ENCODE data around the gene CASKIN1.

- TF ChIP-seq EZH2phosphoT487 (IDR thresholded peaks at IDR 0.05; ENCODE audit: borderline replicate concordance): no peak
- TF ChIP-seq, protein P1, sequence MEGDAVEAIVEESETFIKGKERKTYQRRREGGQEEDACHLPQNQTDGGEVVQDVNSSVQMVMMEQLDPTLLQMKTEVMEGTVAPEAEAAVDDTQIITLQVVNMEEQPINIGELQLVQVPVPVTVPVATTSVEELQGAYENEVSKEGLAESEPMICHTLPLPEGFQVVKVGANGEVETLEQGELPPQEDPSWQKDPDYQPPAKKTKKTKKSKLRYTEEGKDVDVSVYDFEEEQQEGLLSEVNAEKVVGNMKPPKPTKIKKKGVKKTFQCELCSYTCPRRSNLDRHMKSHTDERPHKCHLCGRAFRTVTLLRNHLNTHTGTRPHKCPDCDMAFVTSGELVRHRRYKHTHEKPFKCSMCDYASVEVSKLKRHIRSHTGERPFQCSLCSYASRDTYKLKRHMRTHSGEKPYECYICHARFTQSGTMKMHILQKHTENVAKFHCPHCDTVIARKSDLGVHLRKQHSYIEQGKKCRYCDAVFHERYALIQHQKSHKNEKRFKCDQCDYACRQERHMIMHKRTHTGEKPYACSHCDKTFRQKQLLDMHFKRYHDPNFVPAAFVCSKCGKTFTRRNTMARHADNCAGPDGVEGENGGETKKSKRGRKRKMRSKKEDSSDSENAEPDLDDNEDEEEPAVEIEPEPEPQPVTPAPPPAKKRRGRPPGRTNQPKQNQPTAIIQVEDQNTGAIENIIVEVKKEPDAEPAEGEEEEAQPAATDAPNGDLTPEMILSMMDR (conservative IDR thresholded peaks at IDR 0.05; ENCODE audit: low read length): no peak
Measured at GRCh38 chr16:2171601-2172178, 24.7 kb downstream of the CASKIN1 start.
